PFSK-1 (cell line): Measurements from ENCODE around the gene JMJD1C.

Experiments used
- POLR2AphosphoS5 ChIP-seq: IDR thresholded peaks from 2 replicates; pipeline ENCODE4 v1.6.1; 2012; ENCODE audit warnings: low read depth, mild to moderate bottlenecking, control low read depth, low read length, moderate library complexity
- SIN3A ChIP-seq: IDR thresholded peaks from 2 replicates; pipeline ENCODE4 v1.6.1; 2012; ENCODE audit warnings: mild to moderate bottlenecking, low read length, moderate library complexity, borderline replicate concordance; ENCODE audit not compliant: insufficient read depth
- TAF1 ChIP-seq: IDR thresholded peaks from 2 replicates; pipeline ENCODE4 v1.6.1; 2012; ENCODE audit warnings: low read length, control low read depth, borderline replicate concordance; ENCODE audit not compliant: insufficient read depth
- TF ChIP-seq, protein P1 (sequence below), 2 experiments: IDR thresholded peaks; 2 replicates each; pipeline versions ENCODE4 v1.6.1 to v1.8.0; 2011 to 2012; ENCODE audit warnings: low read depth in 2 of 2, low read length in 2 of 2, control low read depth in 1 of 2, inconsistent platforms in 1 of 2, mild to moderate bottlenecking in 1 of 2, moderate library complexity in 1 of 2; ENCODE audit not compliant: insufficient read depth in 1 of 2

DNA sequence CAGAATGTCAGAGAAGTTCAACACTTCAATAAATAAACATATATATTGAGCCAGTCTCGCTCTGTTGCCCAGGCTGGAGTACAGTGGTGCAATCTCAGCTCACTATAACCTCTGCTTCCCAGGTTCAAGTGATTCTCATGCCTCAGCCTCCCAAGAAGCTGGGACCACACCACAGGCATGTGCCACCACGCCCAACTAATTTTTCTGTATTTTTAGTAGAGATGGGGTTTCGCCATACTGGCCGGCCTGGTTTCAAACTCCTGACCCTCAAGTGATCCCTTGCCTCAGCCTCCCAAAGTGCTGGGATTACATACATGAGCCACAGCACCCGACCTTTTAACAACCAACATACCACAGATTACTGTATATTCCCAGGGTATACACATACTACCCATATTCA, 134.2 kb downstream of the JMJD1C start:
- TF ChIP-seq POLR2AphosphoS5 (no peak), TAF1 (no peak), SIN3A (no peak)
- TF ChIP-seq, protein P1, sequence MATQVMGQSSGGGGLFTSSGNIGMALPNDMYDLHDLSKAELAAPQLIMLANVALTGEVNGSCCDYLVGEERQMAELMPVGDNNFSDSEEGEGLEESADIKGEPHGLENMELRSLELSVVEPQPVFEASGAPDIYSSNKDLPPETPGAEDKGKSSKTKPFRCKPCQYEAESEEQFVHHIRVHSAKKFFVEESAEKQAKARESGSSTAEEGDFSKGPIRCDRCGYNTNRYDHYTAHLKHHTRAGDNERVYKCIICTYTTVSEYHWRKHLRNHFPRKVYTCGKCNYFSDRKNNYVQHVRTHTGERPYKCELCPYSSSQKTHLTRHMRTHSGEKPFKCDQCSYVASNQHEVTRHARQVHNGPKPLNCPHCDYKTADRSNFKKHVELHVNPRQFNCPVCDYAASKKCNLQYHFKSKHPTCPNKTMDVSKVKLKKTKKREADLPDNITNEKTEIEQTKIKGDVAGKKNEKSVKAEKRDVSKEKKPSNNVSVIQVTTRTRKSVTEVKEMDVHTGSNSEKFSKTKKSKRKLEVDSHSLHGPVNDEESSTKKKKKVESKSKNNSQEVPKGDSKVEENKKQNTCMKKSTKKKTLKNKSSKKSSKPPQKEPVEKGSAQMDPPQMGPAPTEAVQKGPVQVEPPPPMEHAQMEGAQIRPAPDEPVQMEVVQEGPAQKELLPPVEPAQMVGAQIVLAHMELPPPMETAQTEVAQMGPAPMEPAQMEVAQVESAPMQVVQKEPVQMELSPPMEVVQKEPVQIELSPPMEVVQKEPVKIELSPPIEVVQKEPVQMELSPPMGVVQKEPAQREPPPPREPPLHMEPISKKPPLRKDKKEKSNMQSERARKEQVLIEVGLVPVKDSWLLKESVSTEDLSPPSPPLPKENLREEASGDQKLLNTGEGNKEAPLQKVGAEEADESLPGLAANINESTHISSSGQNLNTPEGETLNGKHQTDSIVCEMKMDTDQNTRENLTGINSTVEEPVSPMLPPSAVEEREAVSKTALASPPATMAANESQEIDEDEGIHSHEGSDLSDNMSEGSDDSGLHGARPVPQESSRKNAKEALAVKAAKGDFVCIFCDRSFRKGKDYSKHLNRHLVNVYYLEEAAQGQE (IDR thresholded peaks at IDR 0.05; ENCODE audit: insufficient read depth in 1 of 2, low read depth in 2 of 2, low read length in 2 of 2): no peak
